Raji (cell line): ENCODE data around the gene FHOD3.

Experiments used
- POLR2A ChIP-seq: IDR thresholded peaks from 2 replicates; pipeline ENCODE4 v1.6.1; 2011; ENCODE audit warnings: low read depth, low read length, control low read depth; ENCODE audit not compliant: insufficient read depth

Gene FHOD3

DNA sequence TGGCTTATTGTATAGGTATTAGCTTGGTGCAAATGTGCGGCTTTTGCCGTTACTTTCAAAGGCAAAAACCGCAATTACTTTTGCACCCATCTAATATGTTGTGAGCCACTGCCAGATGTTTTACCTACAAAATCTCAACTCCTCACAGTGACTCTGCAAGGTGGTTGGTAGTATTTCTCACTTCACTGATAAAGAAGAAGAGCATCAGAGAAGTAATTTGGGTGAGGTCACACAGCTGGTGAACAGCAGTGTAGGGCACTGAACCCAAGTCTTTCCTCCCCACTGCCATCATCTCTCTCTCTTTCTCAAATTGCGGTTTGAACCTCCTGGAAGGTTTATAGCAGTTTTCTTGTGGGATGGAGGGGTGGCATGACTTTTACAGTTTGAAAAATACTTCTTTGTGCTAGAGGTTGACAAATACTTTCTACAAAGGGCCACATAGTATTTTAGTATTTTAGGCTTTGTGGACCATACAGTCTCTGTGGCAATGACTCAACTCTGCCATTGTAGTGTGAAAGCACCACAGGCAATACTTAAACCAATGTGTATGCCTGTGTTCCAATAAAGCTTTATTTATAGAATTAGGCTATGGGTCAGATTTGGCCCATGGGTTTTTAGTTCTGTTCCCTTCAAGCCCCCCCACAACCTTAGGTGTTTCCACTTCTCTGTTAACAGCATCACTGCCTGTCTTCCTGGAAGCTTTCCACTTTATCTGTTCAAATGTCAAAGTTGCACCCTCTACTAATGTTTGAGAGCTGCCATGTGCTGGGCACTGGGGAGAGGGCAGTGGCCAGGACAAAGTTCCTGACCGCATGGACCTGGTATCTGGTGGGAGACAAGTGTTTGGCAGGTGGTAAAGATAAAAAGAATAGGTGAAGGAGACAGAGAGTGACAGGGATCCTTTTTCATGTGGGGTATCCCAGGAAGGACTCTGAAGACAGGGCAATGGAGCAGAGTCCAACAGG, 30.1 kb downstream of the FHOD3 start:
- TF ChIP-seq POLR2A: no peak

DNA sequence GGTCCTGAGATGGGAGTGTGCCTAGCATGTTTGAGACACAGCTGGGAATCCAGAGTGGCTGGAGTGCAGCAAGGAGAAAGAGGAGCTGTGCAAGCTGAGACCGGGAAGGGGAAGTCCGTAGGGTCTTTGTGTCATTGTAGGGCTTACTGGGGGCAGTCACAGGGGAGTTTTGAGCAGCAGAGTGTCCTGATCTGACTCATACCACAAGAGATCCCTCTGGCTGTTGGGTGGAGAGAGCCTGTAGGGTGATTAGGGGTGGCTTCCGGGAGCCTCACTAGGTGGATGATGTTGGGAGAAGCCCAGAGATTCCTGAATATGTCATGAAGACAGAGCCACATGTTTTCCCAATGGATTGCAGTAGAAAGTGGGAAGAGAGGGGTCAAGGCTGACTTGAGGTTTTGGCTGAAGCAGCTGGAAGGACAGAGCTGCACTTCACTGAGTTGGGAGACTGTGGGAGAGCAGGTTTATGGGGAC, 30.9 kb downstream of the FHOD3 start:
- TF ChIP-seq POLR2A: no peak

DNA sequence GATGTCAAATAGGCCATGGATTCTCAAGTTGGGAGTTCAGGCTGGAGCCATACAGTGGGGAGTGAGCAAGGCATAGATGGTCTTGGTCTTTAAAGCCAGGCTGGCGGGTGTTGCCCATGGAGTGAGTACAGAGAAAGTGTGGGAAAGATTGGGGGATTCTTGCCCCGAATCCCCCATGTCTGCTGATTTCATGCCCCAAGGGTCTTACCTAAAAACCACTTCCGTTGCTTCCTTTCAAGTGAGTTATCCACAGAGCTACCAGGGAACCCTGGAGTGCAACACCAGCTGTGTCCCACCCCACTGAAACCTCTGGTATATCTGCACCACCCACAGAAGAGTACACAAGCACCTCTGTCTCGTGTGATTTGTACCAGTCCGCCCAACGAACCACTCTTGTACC, 31.4 kb downstream of the FHOD3 start:
- no peak for TF ChIP-seq POLR2A

DNA sequence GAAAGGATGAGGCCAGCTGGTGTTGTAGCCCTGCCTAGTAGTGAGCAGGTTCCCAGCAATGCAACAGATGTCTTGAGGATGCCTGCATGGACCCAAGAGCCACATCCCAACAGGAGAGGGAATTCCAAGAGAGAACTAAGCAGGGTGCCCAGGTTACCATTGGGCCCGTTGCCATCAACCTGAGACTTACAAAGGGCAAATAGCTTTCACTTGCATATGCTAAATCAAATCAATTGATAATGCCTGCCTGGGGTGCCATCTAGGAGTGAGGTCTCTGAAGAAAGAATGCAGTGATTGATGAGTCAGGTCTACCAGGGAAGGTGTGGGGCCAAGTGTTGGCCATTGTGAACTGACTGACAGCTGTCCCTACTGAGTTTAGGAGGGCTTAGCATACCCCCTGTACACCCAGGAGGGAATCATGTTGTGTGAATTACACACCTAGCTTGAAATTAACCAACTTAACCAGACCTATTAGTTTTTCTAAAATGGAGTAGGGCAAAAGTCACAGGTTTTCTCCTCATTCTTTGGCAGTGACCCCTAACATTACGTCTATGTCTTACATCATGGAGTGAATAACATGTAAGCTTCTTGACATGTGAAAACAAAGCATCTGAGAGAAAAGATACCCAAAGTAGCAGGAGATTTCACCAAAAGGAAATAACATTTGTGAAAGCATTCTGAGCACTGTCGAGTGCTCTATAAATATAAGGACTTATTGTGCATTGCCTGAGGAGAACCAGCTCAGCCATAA, 32.3 kb downstream of the FHOD3 start:
- TF ChIP-seq POLR2A: no peak

DNA sequence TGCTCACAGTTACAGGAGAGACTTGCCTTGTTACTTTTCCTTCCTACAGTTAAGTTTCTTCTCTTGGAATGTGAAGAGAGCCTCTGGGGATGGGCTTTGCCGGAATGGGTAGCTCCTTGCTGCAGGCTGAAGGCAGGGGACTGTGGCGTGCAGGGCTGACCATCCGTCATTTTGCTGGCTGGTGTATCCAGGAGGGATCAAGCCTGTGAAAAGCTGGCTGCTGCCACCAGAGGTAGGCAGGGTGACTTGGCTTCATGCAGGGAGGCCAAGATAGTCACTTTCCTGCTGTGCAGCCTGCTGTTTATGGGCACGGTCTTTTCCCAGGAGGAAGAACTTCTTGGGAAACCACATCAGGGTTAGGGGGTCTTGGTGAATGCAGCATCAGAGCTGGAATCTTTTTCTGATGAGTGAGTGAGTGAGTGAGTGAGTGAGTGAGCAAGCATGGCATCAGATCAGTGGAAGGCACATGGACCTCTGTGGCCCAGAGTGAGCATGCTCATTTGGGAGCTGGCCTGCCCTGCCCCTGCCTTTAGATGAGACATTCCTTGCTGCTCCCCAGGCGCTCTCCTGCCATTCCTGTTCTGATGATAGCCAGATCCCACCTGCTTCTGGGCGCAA, 33.0 kb downstream of the FHOD3 start:
- no peak for TF ChIP-seq POLR2A

DNA sequence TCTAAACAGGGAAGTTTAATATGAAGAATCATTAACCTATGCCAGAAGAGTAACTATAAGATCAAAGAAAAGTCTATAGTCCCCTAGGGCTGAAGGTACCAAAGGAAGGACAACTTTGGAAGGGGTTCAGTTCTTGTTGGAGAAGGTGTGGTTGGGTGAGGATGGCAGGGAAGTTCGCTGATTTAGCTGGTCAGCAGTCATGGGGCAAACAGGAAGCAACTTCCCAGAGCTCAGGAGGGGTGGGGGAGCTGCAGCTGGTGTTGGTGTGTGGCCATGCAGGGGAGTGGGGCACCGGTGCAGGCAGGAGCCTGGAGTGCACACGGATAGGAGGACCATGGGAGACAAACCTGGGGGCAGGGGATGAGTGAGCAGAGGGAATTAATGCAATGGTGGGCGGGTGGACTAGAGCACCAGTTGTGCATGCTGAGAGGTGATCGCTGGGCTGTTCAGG, 34.0 kb downstream of the FHOD3 start:
- no peak for TF ChIP-seq POLR2A

DNA sequence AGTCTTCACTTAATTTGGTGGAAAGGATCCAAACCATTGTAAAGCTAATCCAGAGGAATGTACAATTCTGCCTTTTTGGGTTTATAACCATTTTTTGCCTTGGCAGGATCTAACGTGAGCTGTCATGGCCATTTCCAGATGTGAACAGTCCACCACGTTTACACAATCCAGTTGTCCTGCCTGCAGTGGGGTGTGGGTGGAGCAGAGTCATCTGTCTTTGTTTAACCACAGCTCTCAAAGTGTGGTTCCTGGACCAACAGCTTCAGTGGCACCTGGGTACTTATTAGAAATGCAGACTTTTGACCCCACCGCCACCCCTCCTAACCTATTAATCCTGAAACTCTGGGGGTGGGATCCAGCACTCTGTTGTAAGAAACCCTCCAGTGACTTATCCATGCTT, 35.9 kb downstream of the FHOD3 start:
- TF ChIP-seq POLR2A: no peak

DNA sequence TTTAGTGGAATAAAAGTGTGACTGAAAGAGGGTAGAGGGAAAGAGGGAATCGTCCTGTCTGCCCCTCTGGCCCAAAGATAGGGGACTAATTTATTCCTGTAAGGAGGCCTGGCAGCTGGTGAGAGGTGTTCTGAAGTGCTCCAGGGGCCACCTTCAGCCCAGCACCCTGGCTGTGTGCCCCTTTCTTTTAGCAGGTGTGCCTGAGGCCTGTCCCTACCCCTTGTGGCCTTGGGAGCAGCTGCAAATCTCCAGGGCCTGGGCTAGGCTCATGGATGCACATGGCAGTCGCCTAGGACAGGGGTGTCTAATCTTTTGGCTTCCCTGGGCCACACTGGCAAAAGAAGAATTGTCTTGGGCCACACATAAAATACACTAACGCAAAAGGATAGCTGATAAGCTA, 37.3 kb downstream of the FHOD3 start:
- no peak for TF ChIP-seq POLR2A

DNA sequence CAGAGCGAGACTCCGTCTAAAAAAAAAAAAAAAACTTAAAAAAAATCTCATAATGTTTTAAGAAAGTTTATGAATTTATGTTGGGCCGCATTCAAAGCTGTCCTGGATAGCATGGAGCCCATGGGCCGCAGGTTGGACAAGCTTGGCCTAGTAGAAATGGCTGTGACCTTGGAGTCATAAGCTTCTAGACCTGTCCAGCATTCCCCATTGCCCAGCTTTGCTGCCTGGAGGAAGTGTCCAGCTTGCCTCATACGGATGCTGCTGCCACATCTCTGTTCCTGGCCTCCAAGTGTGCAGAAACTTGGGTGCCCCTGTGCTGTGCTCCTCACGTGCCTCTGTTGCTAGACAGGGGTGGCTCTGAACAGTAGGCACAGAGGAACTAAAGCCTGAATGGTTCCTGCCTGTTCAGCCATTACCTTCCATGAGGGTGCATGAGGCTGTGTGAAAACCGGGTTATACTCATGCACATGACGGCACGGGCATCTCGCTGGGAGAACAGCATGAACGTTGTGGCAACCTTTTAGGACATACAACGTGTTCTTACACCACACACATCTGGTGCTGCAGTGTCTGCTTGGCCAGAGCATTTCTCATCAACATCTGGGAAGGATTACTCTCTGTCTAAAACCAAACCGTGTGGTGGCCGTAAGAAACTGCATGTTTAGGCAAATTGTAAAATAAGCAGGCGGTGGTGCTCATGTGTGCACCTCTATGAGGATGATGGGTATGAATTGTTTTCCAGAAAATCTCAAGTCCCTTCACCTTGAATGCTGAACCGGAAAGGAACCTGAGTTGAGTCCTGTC, 38.2 kb downstream of the FHOD3 start:
- no peak for TF ChIP-seq POLR2A

DNA sequence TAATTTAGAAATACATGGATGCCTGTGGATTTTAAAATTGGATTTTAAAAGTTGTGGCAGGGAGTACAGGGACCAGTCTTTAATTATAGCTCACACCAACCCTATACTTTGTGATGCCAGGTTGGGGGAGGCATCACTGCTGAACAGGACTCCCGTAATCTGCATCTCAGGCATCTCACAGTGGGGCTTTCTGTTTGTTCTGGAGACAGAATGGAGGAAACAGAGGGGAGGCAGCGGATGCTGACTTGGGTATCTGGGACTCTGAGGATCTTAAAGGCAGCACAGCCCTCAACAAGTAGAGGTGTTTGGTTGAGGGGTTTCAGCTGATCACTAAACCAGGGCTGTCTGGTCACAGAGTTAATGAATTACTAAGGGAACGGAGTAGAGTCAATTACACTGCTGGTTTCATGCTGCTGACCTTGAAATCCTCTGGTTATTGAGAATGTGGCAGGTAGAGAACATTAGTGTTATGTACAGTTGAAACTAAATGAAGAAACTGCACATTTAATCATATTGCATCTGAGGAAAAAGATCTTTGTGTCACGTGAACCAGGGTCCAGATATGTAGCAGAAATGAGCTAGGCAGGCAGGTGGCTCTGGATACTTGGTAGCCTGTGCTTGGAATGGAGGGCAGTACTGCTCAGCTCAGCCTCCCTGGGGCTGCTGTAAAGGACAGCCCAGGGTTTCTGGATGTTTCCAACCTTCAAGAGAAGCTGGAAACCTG, 40.3 kb downstream of the FHOD3 start:
- no peak for TF ChIP-seq POLR2A

DNA sequence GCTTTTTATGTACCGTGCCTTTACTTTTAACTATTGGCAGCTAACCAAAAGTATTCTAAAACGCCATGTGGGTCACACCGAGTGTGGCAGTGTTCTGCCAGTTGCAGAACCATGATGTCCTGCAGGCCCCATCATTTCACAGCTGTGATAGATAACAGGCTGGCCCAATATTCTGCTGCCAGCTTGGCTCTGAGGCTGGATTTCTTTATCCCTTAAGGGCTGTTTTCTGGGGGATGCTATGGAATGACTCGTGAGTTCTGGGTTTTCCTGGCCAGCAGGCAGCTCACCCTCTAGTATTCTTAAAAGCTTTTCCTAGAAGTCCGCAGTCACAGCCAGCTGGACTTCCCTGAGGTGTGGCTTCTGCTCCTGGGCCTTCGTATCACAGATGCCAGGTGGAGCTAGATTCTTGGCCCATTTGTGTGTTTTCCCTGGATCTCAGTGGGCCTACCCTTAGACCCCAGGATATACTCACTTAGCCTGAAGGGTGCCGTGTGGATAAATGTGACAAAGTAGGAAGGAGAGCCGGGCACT, 41.0 kb downstream of the FHOD3 start:
- TF ChIP-seq POLR2A: no peak

DNA sequence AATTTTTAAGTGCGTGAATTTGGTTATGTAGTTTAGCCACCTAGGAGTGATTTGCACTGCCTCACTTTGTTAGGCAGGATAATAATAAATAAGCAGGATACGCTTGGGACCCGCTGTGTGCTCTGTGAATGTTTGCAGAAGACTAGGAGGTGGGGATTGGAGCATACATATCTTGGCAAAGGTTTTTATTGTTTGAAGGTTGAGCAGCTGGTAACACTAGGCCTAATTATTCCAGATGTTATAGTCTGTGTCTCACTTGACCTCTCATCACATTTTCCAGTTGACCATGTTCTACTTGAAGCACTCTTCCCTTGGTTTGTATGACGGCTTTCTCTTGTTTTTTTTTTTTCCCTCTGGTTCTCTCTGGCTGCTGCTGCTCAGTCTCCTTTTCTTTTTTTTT, 42.7 kb downstream of the FHOD3 start:
- no peak for TF ChIP-seq POLR2A

DNA sequence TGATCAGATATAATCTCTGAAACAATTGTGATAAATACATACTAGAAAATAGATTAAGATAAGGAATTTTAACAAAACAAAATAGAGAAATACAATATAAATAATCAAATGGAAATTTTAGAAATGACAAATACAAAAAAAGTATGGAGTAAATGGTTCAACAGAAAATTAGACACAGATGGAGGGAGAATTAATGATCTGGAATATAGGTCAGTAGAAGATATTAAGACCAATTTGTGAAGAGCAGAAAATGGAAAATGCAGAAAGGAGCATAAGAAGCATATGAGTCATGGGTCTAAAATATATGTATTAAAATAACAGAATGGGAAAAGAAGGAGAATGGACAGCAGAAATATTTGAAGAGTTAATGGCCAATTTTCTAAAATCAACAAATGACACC, 44.4 kb downstream of the FHOD3 start:
- no peak for TF ChIP-seq POLR2A

DNA sequence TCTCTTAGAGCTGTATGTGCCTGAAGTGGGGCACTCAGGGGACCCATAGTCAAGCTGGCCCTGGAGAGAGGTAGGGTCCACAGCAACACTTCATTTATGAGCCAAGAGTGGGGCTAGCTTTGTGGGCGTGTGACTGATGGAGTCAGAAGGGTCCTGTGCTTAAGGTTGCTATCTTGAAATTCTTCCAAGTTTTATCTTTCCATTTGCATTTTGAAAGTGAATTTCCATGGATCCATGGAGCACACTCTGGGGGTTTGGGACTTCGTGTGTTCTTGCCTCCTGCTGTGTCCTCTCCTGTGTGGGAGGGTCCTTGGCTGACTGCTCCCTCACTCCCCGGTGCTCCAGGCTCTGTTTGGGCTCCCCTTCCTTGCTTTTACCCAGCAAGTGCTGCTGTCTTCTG, 50.8 kb downstream of the FHOD3 start:
- no peak for TF ChIP-seq POLR2A

DNA sequence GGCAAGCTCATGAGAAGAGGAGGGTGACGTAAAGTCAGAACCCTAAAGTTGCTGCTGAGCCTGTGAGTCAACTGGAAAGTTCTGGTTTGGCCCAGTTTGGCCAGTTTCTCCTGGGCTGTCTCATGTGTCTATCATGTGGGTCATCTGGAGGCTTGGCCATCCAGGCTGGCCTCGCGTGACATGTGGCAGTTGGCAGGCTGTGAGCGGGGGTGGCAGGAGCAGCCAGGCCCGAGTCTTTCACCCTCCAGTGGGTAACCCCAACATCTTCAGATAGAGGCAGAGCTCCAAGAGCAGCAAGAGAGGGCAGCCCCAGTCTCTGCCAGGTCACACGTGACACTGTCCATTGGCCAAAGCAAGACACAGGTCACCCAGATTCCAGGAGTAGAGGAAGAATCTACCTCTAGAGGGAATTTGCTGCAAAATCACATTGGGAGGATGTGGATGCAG, 51.5 kb downstream of the FHOD3 start:
- TF ChIP-seq POLR2A: no peak
